GM18508 (cell line): ENCODE measurements around the gene GPR32.
"Not testable (repeated sequence)": the region's sequence is repeated elsewhere in the genome, so short reads cannot be mapped to it uniquely, and the experiment has no call there.

Experiments used
- ATAC-seq: cut with Tn5 transposase; IDR thresholded peaks from one replicate; pipeline ENCODE4 v1.9.1; 2021; ENCODE audit warnings: moderate number of reproducible peaks; ENCODE audit not compliant: insufficient read depth, unreplicated experiment

Gene GPR32

DNA sequence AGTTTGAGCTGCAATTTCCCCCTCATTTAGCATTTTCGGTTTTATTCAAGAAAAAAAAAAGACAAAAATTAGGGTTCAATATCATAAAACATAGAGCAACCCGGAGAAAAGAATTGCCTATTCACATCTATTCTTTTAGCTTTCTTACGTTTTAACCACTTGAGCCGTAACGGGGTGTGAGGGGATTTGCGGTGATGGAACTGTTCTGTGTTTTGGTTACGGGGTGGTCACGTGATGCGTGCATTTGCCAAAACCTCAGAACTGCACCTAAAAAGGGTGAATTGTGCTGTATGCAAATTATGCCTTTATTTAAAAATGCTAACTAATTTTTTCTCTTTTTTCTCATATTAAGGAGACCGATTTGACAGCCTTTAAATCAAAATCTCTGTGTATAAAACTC lies 25.0 kb upstream of the GPR32 start:
- no peak for ATAC-seq

DNA sequence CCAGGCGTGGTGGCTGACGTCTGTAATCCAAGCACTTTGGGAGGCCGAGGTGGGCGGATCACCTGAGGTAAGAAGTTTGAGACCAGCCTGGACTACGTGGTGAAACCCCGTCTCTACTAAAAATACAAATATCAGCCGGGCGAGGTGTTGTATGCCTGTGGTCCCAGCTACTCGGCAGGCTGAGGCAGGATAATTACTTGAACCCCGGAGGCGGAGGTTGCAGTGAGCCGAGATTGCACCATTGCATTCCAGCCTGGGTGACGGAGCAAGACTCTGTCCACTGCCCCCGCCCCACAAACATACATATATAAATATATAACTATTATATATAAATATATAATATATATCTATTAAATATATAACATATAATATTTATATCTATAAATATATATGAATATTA lies 23.1 kb upstream of the GPR32 start:
- not testable (repeated sequence) for ATAC-seq

DNA sequence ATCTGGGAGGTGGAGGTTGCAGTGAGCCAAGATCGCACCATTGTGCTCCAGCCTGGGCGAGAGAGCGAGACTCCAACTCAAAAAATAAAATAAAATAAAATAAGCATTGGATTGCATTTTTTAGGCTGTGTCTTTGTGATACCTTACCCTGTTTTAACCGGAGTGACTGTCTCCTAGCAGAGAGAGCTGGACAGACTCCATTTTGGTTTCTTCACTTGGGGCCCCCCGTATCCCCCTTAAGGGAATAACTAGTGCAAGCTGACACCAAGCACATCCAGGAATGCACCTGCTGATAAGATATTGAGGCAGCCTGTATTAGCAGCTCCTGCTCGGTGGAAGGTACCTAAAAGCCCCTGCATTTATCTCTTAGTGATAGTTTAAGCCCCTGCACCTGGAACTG lies 20.8 kb upstream of the GPR32 start:
- ATAC-seq: no peak

DNA sequence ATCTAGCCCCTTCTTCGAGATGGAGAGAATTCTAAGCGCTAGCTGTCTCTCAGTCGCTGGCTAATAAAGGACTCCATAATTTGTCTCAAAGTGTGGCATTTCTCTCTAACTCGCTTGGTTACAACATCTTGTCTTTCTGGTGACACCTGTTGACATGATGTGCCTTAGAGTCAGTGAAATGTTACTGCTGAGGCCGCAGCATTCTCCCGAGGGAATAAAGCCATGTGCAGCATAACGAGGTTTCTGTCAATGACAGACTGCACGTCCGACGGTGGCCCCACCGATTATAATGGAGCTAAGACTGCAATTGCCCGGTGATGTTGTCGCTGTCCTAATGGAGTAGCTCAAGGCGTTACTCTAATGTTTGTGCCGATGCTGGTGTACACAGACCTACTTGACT lies 20.3 kb upstream of the GPR32 start:
- ATAC-seq: no peak

DNA sequence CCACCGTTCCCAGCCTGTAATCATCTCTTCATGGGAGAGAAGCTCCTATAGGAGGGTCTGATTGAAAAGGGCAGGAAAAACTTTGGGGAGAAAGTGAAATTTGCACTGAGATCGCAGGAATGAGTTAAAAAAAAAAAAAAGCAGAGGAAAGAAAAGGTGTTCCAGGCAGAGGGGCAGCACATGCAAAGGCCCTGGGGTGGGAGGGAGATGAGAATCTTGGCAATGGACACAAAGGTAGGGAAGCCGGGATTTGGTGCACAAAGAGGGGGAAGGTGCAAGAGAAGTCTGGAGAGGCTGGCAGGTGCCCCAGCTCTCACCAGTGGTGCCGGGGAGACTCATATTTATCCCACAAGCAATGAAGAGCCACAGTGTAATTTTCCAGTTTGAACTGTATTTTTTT lies 16.4 kb upstream of the GPR32 start:
- no peak for ATAC-seq

DNA sequence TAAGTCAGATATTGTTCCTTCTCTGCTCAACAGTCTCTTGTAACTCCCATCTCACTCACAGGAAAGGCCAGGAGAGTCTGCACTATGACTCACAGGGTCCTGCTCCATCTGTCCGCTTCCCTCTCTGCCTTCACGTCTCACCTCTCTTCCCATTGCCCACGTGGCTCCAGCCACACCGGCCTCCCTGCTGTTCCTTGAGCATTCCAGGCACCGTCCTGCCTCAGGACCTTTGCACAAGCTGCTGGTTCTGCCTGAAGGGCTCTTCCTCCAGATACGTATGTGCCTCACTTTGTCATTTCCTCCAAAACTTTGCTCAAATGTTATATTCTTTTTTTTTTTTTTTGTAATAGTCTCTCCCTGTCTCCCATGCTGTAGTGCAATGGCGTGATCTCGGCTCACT lies 14.0 kb upstream of the GPR32 start:
- not testable (repeated sequence) for ATAC-seq

DNA sequence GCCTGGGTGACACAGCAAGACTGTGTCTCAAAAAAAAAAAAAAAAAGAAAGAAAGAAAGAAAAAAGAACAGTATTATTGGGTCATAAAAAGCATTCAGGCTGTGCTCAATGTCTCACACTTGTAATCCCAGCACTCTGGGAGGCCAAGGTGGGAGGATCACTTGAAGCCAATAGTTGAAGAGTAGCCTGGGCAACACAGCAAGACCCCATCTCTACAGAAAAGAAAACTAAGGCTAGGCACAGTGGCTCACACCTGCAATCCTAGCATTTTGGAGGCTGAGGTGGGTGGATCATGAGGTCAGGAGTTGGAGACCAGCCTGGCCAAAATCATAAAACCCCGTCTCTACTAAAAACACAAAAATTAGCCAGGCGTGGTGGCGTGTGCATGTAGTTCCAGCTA lies 12.6 kb upstream of the GPR32 start:
- ATAC-seq: not testable (repeated sequence)

DNA sequence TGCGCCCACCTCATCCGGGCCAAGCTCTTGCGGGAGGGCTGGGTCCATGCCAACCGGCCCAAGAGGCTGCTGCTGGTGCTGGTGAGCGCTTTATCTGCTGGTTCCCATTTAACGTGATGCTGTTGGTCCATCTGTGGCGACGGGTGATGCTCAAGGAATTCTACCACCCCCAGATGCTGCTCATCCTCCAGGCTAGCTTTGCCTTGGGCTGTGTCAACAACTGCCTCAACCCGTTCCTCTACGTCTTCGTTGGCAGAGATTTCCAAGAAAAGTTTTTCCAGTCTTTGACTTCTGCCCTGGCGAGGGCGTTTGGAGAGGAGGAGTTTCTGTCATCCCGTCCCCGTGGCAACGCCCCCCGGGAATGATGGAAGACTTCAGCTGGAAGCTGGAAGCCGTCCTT lies 11.2 kb upstream of the GPR32 start:
- ATAC-seq: not testable (repeated sequence)

DNA sequence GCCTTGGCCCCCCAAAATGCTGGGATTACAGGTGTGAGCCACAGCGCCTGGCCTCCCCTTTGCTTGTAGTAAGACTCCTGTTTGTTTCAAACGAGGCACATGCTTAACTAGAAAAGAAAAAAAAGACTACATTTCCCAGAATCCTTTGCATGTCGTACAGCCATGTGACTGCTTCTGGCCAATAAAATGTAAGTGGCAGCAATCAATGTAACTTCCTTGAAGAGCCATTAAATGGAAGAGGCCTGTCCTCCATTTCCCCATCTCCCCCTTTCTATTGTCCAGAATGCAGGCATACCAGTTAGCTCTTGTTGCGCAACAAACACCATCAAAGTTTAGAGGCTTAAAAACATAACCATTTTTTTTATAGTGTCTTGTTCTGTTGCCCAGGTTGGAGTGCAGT lies 10.4 kb upstream of the GPR32 start:
- no peak for ATAC-seq

DNA sequence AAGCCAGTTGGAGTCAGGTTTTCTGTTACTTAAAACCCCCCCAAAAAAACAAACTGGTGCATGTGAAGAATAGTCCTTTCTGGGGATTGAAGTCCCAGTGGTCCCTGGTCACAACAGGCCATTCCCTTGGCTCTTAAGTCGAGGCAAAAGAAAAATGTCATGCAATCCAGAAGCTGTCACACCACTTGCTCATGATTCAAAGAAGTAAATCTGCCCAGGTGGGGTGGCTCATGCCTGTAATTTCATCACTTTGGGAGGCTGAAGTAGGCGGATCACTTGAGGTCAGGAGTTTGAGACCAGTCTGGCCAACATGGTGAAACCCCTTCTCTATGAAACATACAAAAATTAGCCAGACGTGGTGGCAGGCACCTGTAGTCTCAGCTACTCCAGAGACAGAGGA lies 8.8 kb upstream of the GPR32 start:
- ATAC-seq: not testable (repeated sequence)

DNA sequence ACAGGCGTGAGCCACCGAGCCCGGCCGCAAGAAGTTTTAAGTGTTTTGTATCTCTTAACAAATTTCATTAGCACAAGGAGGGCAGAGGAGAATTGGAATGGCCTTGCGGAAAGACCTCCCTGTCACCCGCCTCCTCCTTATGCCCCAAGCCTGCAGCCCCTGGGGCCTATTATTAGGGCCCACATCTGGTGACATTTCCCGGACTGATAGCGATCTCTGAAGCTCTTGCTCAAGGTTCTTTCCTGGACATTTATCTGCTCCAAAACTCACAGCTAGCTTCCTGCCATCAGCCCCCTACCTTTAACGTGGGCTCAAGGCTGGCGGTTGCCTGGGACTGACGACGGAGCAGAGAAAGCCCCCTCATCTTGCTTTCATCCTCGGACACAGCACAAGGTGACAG lies 6.7 kb upstream of the GPR32 start:
- ATAC-seq: not testable (repeated sequence)

DNA sequence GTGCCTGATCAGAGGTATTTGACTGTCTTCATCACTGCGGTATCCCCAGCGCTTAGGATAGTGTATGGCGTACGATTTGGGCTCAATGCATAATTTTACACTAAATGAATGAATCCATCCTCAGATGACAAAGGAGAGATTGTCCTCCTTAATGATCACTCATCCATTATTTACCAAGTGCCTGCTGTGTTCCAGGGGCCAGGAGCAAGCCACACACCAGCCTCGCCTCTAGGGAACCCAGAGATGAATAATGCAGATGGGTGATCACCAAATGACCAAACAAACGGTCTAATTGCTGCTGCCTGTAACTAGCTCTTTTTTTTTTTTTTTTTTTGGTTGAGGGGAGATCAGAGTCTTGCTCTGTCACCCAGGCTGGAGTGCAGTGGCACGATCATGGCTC lies 5.9 kb upstream of the GPR32 start:
- no peak for ATAC-seq

DNA sequence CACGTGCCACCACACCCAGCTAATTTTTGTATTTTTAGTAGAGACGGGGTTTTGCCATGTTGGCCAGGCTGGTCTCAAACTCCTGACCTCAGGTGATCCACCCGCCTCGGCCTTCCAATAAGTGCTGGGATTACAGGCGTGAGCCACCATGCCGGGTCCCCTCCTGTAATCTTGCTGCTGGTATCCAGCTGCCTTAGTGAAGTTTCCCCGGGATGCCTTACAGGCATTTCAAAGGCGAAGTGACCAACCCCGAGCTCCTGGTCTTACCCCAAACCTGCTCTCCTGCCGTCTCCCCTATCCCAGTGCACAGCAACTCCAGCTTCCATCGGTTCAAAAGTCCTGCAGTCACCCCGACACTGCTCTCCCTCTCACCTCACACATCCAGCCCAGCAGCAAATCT lies 3.5 kb upstream of the GPR32 start:
- ATAC-seq: not testable (repeated sequence)

DNA sequence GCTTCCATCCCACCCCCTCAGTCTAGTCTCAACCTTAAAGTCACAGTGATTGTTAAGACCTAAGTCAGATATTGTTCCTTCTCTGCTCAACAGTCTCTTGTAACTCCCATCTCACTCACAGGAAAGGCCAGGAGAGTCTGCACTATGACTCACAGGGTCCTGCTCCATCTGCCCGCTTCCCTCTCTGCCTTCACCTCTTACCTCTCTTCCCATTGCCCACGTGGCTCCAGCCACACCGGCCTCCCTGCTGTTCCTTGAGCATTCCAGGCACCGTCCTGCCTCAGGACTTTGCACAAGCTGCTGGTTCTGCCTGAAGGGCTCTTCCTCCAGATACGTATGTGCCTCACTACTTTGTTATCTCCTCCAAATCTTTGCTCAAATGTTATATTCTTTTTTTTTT lies 3.0 kb upstream of the GPR32 start:
- not testable (repeated sequence) for ATAC-seq

DNA sequence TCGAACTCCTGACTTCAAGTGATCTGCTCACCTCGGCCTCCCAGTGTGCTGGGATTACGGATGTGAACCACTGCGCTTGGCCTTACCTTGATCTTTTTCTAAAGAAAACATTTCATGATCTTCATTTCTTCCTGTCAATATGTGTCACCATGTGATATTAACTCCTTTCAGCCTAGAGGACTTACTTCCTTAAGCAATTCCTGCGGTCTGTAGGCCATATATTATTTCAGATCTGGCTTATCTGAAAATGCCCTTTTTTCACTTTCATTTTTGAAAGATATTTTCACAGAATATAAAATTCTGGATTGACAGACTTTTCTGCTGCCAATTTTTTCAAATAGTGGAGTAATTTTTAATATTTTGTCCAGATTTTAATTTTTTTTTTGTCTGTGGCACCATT lies 2.0 kb upstream of the GPR32 start:
- ATAC-seq: no peak

DNA sequence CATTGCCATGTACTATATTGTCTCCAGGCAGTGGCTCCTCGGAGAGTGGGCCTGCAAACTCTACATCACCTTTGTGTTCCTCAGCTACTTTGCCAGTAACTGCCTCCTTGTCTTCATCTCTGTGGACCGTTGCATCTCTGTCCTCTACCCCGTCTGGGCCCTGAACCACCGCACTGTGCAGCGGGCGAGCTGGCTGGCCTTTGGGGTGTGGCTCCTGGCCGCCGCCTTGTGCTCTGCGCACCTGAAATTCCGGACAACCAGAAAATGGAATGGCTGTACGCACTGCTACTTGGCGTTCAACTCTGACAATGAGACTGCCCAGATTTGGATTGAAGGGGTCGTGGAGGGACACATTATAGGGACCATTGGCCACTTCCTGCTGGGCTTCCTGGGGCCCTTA lies 624 bp downstream of the GPR32 start:
- ATAC-seq: no peak

DNA sequence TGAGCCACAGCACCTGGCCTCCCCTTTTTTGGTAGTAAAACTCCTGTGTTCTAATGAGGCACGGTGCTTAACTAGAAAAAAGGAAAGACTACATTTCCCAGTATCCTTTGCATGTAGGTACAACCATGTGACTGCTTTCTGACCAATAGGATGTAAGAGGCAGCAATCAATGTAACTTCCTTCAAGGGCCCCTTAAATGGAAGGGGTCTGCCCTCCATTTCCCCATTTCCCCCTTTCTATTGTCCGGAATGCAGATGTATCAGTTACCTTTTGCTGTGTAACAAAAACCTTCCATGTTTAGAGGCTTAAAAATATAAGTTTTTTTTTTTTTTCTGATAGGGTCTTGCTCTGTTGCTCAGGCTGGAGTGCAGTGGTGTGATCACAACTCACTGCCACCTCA lies 2.2 kb downstream of the GPR32 start:
- ATAC-seq: no peak

DNA sequence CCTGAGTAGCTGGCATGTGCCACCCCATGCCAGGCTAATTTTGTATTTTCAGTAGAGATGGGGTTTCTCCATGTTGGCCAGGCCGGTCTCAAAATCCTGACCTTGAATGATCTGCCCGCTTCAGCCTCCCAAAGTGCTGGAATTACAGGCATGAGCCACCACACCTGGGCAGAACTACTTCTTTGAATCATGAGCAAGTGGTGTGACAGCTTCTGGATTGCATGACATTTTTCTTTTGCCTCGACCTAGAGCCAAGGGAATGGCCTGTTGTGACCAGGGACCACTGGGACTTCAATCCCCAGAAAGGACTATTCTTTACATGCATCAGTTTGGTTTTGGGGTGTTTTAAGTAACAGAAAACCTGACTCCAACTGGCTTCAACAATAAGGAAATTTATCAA lies 2.6 kb downstream of the GPR32 start:
- not testable (repeated sequence) for ATAC-seq

DNA sequence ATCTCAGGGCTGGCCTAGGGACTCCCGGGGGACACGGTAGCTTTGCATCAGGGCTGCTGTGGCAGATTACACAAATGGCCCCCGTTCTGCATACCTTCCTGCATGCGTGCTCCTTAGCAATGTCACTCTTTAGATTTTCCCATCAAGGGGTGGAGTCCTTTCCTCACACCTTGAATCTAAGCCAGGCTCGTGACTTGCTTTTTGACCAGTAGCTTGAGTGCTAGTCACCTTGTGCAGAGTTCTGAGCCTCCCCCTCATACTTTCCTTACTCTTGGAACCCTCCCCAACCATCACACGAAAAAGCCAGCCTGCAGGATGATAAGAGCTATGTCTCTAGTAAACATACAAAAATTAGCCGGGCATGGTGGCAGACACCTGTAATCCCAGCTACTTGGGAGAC lies 3.2 kb downstream of the GPR32 start:
- not testable (repeated sequence) for ATAC-seq

DNA sequence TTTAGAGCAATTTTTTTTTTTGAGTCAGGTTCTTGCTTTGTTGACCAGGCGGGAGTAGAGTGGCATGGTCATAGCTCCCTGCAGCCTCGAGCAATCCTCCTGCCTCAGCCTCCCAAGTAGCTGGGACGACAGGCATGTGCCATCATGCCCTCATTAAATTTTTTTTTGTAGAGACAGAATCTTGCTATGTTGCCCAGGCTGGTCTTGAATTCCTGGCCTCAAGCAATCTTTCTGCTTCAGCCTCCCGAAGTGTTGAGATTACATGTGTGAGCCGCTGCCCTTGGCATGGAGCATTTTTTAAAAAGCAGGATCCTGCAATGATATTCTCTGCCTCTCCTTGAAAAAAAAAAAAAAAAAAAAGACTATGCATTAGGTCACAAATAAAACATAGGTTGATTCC lies 5.9 kb downstream of the GPR32 start:
- no peak for ATAC-seq

DNA sequence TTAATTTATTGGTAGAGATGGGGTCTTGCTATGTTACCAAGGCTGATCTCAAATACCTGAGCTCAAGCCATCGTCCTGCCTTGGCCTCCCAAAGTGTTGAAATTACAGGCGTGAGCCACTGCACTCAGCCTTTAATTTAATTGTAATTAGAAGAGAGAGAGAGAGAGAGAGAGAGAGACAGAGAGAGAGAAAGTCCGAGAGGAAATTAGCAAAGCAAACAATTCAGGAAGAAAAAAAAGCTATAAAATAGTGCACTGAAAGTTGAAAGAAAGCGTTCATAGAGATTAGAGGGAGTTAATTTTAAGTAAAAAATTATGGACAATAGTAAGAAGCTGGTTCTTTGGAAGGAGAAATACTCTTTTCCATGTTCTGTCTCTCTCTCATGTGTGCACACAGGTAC lies 7.0 kb downstream of the GPR32 start:
- no peak for ATAC-seq

DNA sequence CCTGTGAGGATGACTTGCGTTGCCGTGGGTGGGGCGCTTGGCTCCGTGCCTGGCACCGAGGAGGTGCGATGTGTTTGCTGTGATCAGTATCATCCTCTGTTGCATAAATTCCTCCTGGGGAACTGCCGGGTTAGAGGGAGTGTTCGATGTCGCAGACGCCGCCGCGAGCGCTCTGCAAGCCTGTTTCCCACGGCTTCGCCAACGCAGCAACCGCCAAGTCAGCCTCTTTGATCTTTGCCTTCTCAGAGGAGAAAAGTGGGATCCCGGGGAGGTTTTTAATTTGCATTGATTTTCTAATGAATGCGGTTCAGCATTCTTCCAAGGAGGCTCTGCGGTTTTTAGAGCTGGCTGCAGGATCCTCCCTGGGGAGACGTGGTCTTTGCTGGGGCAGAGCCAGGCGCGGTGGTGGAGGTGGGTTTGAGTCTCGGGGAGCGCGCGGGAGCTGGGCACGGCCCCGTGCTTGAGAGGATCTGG lies 7.6 kb downstream of the GPR32 start:
- ATAC-seq: no peak

DNA sequence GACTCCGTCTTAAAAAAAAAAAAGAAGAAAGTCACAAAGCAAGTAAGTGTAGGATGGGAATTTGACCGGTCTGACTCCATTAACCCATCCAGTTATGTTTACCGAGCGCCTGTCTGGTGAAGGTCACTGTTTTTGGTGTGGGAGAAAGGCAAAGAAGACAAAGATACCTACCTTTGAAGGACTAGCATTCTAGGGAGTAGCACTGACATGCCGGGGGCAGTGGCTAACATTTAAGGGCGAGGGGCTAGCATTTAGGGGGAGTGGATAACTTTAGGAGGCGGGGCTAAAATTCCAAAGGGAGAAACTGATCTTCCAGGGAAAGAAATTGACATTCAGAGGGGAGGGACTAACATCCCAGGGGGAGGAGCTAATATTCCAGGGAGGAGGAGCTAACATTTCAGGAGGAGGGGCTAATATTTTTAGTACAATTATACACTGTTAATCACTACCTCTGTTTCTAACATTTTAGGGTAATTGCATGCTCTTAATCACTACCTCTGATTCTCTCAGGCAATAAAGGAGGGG lies 8.7 kb downstream of the GPR32 start:
- ATAC-seq: no peak
